Measurements from ENCODE around the gene FAM110C. TPM values are rescaled to one million over a fixed set of nuclear protein-coding genes. Genes with fewer than 3 reads are reported as not detected.
"Not testable (repeated sequence)": the region's sequence is repeated elsewhere in the genome, so short reads cannot be mapped to it uniquely, and the experiment has no call there.

The FAM110C gene
- total and polyA plus RNA-seq, 10 donors, result 0.13 to 2.2 (median 0.58) TPM

DNA sequence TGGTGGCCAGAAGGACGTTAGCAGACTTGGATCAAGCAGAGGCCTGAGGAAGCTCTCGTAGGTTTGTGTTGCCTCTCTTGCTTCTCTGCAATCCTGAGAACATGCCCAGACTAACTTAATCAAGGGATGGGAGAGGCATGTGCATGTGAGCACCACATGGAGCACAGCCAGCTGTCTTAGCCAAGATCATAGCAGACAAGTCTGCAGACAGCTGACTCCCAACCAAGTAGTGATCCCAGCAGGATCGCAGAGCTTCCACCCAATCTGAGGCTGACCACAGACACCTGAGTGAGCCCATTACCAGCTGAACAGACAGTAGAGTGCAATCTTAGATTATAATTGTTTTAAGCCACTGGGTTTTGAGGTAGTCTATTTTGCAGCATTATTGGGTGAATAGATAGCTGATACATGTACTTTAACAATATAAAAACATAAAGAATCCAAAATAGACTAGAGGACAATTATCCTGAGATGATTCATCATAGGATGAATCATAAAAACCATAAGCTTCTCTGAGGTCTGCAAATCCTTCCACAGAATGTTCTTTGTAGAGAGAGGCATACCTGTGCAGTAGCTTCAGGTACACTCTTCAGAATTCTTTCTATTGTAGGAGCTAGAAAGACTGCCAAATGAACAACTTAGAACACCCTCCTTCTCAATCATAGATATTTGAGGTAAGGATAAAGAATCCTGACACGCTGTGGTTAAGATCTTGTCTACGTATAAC lies 25.2 kb upstream of the FAM110C start:
- TF ChIP-seq, protein P1, sequence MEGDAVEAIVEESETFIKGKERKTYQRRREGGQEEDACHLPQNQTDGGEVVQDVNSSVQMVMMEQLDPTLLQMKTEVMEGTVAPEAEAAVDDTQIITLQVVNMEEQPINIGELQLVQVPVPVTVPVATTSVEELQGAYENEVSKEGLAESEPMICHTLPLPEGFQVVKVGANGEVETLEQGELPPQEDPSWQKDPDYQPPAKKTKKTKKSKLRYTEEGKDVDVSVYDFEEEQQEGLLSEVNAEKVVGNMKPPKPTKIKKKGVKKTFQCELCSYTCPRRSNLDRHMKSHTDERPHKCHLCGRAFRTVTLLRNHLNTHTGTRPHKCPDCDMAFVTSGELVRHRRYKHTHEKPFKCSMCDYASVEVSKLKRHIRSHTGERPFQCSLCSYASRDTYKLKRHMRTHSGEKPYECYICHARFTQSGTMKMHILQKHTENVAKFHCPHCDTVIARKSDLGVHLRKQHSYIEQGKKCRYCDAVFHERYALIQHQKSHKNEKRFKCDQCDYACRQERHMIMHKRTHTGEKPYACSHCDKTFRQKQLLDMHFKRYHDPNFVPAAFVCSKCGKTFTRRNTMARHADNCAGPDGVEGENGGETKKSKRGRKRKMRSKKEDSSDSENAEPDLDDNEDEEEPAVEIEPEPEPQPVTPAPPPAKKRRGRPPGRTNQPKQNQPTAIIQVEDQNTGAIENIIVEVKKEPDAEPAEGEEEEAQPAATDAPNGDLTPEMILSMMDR (IDR thresholded peaks at IDR 0.05 in 8 of 11, conservative IDR thresholded peaks at IDR 0.05 in 3 of 11), result no peak
- TF ChIP-seq POLR2A (IDR thresholded peaks at IDR 0.05) (no peak), POLR2AphosphoS5 (IDR thresholded peaks at IDR 0.05) (no peak)
- no peaks in the 10 kb centered on the region for H3K4me1 ChIP-seq
- 80 to 94% (median 82%) methylated on average over 5 of the region's 5 CpGs for WGBS, 5 donors
- no peak overlapping the region for H3K4me3 ChIP-seq
- no peaks in the 10 kb centered on the region for H3K36me3 ChIP-seq
- peaks cover 0 to 8% (median 0%) of the 10 kb centered on the region in 7 donors for H3K27me3 ChIP-seq (replicated peaks in 1 of 7)
- intact Hi-C loops (cut with DNase I; ENCODE audit: low total_unique reads), result no loop called here
- DNase-seq, result no peak
- H3K9me3 ChIP-seq, result peaks cover 0 to 14% (median 0%) of the 10 kb centered on the region in 8 donors
- no peak overlapping the region for H3K27ac ChIP-seq

DNA sequence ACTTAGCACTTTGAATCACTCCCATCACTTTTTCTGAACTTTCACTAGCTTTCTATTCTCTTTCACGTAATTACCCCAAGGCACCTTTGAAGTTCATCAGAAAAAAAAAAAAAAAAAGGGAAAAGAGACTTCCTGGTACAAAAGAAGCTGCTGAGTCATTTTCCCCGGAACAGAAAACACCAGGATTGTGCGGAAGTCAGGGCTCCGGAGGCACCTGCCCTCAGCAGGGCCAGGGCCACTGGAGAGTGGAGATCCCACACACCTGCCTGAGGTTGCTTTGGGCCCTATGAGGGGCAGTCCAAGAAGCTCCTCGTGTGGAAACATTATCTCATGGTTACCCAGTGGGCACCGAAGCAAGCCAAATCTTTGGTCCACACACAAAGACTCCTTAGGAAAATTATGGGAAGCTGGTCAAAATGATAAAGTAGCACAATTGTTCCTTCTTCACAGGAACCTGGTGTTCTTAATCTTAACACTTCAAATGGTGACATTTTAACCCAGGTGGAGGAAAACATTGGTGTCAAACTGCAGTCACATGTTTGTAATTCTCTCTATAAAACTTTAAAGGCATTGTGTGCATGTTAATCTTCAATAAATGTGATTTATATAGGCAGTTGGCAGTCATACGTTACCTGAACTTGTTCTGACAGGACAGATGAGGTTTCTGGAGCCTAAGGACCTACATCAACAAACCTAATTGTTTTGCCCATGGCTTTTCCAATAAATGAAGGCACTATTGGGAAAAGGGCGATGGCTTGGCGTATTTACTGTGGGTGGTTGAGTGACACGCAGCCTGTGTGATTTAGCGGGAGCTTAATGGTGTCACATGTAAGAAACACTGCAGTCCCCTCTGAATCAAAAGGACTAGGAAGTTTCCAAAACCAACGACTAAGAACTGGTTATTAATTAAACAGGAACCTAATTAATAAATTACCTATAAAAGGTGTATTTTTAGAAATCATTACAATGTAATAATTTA lies 23.4 kb upstream of the FAM110C start:
- TF ChIP-seq POLR2A (IDR thresholded peaks at IDR 0.05), result no peak
- peaks cover 0 to 14% (median 0%) of the 10 kb centered on the region in 8 donors for H3K9me3 ChIP-seq
- intact Hi-C loops (cut with DNase I; ENCODE audit: low total_unique reads), result no loop called here
- no peak overlapping the region for H3K27ac ChIP-seq
- no peak overlapping the region for H3K4me3 ChIP-seq
- no peak for DNase-seq
- WGBS, 5 donors, result 70 to 74% (median 72%) methylated on average over 12 of the region's 12 CpGs
- H3K36me3 ChIP-seq, result no peaks in the 10 kb centered on the region
- peaks cover 0 to 22% (median 0%) of the 10 kb centered on the region in 7 donors for H3K27me3 ChIP-seq (replicated peaks in 1 of 7)
- H3K4me1 ChIP-seq, result no peaks in the 10 kb centered on the region

DNA sequence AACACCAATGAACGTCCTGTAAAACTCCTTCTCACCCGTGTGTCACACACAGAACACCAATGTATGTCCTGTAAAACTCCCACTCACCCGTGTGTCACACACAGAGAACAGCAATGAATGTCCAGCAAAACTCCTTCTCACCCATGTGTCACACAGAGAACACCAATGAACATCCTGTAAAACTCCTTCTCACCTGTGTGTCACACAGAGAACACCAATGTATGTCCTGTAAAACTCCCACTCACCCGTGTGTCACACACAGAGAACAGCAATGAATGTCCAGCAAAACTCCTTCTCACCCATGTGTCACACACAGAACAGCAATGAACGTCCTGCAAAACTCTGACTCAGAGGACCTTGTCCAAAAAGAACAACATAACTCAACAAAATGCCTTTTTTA lies 22.3 kb upstream of the FAM110C start:
- H3K4me1 ChIP-seq; H3K4me3 ChIP-seq; intact Hi-C loops (cut with DNase I; ENCODE audit: low total_unique reads); H3K36me3 ChIP-seq; DNase-seq; H3K27ac ChIP-seq: not testable (repeated sequence)
- 54 to 69% (median 66%) methylated on average over 5 of the region's 5 CpGs for WGBS, 5 donors
- Histone ChIP-seq H3K9me3 (peaks cover 0 to 14% (median 0%) of the 10 kb centered on the region in 8 donors), H3K27me3 (replicated peaks in 1 of 7) (peaks cover 0 to 25% (median 0%) of the 10 kb centered on the region in 7 donors)

DNA sequence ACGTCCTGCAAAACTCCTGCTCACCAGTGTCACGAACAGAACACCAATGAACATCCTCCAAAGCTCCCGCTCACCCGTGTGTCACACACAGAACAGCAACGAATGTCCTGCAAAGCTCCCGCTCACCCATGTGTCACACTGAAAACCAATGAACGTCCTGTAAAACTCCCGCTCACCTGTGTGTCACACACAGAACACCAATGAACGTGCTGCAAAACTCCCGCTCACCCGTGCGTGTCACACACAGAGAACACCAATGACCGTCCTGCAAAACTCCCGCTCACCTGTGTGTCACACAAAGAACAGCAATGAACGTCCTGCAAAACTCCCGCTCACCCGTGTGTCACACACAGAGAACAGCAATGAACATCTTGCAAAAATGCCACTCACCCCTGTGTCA lies 20.5 kb upstream of the FAM110C start:
- no peaks in the 10 kb centered on the region for H3K36me3 ChIP-seq
- H3K27ac ChIP-seq, result no peak overlapping the region
- TF ChIP-seq, protein P1 (IDR thresholded peaks at IDR 0.05 in 8 of 11, conservative IDR thresholded peaks at IDR 0.05 in 3 of 11), result no peak
- no peak for TF ChIP-seq POLR2AphosphoS5 (IDR thresholded peaks at IDR 0.05)
- no peak for TF ChIP-seq POLR2A (IDR thresholded peaks at IDR 0.05)
- H3K9me3 ChIP-seq, result no peaks in the 10 kb centered on the region
- no peak for DNase-seq
- H3K4me3 ChIP-seq, result no peak overlapping the region
- peaks cover 0 to 27% (median 0%) of the 10 kb centered on the region in 7 donors for H3K27me3 ChIP-seq (replicated peaks in 1 of 7)
- intact Hi-C loops (cut with DNase I; ENCODE audit: low total_unique reads), result no loop called here
- WGBS, 5 donors, result 88 to 91% (median 89%) methylated on average over 17 of the region's 17 CpGs
- H3K4me1 ChIP-seq, result no peaks in the 10 kb centered on the region

DNA sequence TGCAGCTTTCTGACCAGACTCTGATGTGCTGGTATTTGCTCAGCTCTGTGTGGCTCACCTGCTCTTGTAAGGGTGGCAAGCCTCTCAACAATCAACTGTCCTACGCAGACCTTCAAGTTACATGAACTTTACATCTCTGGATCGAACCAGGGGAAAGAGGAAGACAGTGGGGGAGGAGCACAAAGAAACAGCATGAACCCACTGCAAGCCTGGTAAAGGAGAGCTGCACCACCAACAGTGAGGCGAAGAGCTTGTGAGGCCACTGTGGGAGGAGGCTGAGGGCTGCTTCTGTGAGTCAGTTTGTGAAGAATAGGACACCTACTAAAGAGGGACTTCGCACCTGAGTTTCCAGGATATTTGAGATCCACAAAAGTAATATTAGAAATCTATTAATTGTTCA lies 18.8 kb upstream of the FAM110C start:
- peaks cover 0 to 13% (median 6%) of the 10 kb centered on the region in 8 donors for H3K9me3 ChIP-seq
- 58 to 73% (median 64%) methylated on average over 4 of the region's 4 CpGs for WGBS, 5 donors
- no peak for DNase-seq
- TF ChIP-seq POLR2A (IDR thresholded peaks at IDR 0.05), result no peak
- TF ChIP-seq, protein P1 (IDR thresholded peaks at IDR 0.05 in 8 of 11, conservative IDR thresholded peaks at IDR 0.05 in 3 of 11), result no peak
- no peak for TF ChIP-seq POLR2AphosphoS5 (IDR thresholded peaks at IDR 0.05)
- intact Hi-C loops (cut with DNase I; ENCODE audit: low total_unique reads), result no loop called here
- H3K27me3 ChIP-seq (replicated peaks in 1 of 7), result peaks cover 0 to 35% (median 2%) of the 10 kb centered on the region in 7 donors
- H3K4me1 ChIP-seq, result no peaks in the 10 kb centered on the region
- H3K4me3 ChIP-seq, result no peak overlapping the region
- no peak overlapping the region for H3K27ac ChIP-seq
- H3K36me3 ChIP-seq, result no peaks in the 10 kb centered on the region

Measured in spleen (tissue), 11 donors.